ENCODE results near the gene PLXDC2.

- TF ChIP-seq POLR2AphosphoS5 (IDR thresholded peaks at IDR 0.05) (no peak), CTCF (IDR thresholded peaks at IDR 0.05) (no peak), POLR2A (IDR thresholded peaks at IDR 0.05) (no peak)
Measured at GRCh38 chr10:19936289-19936688, 120.1 kb downstream of the PLXDC2 start.
